ENCODE data around the gene SPTBN4.

SPTBN4 gene

GRCh38 chr19:40623403-40624251 is 156.8 kb downstream of the SPTBN4 start (continued):
- TF ChIP-seq ZBTB10 (tag by site-specific recombination; IDR thresholded peaks at IDR 0.05), result no peak; the same call in 1 of the 2 replicates
- TF ChIP-seq ZNF473 (tag by site-specific recombination; IDR thresholded peaks at IDR 0.05), result no peak
- peak; percentile 98 for TF ChIP-seq ZBTB17 (tag by site-specific recombination; IDR thresholded peaks at IDR 0.05)
- no peak for TF ChIP-seq RBAK (tag by site-specific recombination; IDR thresholded peaks at IDR 0.05)
- no peak for TF ChIP-seq TCF7L2 (IDR thresholded peaks at IDR 0.05; ENCODE audit: borderline replicate concordance, low read depth, low read length)
- no peak for TF ChIP-seq ZNF23 (tag by site-specific recombination; IDR thresholded peaks at IDR 0.05; ENCODE audit: borderline replicate concordance)
- TF ChIP-seq ZNF175 (tag by site-specific recombination; IDR thresholded peaks at IDR 0.05), result no peak
- no peak for TF ChIP-seq ZNF48 (tag by site-specific recombination; IDR thresholded peaks at IDR 0.05)
- peak; percentile 5; the same call in 1 of the 2 replicates for TF ChIP-seq BCL6B (tag by site-specific recombination; IDR thresholded peaks at IDR 0.05)
- no peak for TF ChIP-seq PBX3 (CRISPR knock-in tag; IDR thresholded peaks at IDR 0.05)
- TF ChIP-seq ZNF701 (tag by site-specific recombination; IDR thresholded peaks at IDR 0.05), result no peak
- TF ChIP-seq PRDM2 (tag by site-specific recombination; IDR thresholded peaks at IDR 0.05; ENCODE audit: borderline replicate concordance), result no peak
- TF ChIP-seq ZSCAN16 (tag by site-specific recombination; IDR thresholded peaks at IDR 0.05), result no peak
- no peak for TF ChIP-seq ZNF792 (tag by site-specific recombination; IDR thresholded peaks at IDR 0.05)
- TF ChIP-seq ZFP37 (tag by site-specific recombination; IDR thresholded peaks at IDR 0.05), result peak; percentile 85
- TF ChIP-seq ZNF426 (tag by site-specific recombination; IDR thresholded peaks at IDR 0.05), result no peak
- no peak for TF ChIP-seq ZNF121 (tag by site-specific recombination; IDR thresholded peaks at IDR 0.05)
- no peak for TF ChIP-seq HOXC10 (CRISPR knock-in tag; IDR thresholded peaks at IDR 0.05)
- TF ChIP-seq ZBTB20 (tag by site-specific recombination; IDR thresholded peaks at IDR 0.05), result peak; percentile 64; the same call in 1 of the 2 replicates
- TF ChIP-seq KLF1 (tag by site-specific recombination; IDR thresholded peaks at IDR 0.05), result peak; percentile 100
- TF ChIP-seq ZNF704 (tag by site-specific recombination; IDR thresholded peaks at IDR 0.05), result no peak
- TF ChIP-seq KLF9 (tag by site-specific recombination; IDR thresholded peaks at IDR 0.05; ENCODE audit: low read depth), result peak; percentile 100
- no peak for TF ChIP-seq ZNF544 (tag by site-specific recombination; IDR thresholded peaks at IDR 0.05)
- TF ChIP-seq ZNF155 (tag by site-specific recombination; IDR thresholded peaks at IDR 0.05), result no peak
- TF ChIP-seq ZNF221 (tag by site-specific recombination; IDR thresholded peaks at IDR 0.05; ENCODE audit: borderline replicate concordance), result no peak
- TF ChIP-seq OSR2 (tag by site-specific recombination; IDR thresholded peaks at IDR 0.05), result peak; percentile 78

Data from HEK293 (cell line).